Prostate gland (tissue), 2 donors: ENCODE measurements around the gene SPTBN2.

Experiments used
- POLR2A ChIP-seq: fragments of 450-650 bp; IDR thresholded peaks from one replicate; pipeline ENCODE4 v1.6.1; 2016; ENCODE audit warnings: antibody characterized with exemption, mild to moderate bottlenecking
- POLR2AphosphoS5 ChIP-seq: sonication (generic); formaldehyde crosslinking; IDR thresholded peaks from one replicate; pipeline ENCODE4 v1.6.1; 2017; ENCODE audit warnings: antibody characterized with exemption
- TF ChIP-seq, protein P1 (sequence below), 4 experiments: fragments of 200-600 bp in 2 of 4; fragments of 450-650 bp in 2 of 4; sonication (generic) in 2 of 4; IDR thresholded peaks; 1 replicate in 3 of 4; 2 replicates in 1 of 4; pipeline ENCODE4 v1.5.1; 2016 to 2019; ENCODE audit warnings: antibody characterized with exemption in 4 of 4, mild to moderate bottlenecking in 2 of 4, moderate library complexity in 2 of 4

DNA sequence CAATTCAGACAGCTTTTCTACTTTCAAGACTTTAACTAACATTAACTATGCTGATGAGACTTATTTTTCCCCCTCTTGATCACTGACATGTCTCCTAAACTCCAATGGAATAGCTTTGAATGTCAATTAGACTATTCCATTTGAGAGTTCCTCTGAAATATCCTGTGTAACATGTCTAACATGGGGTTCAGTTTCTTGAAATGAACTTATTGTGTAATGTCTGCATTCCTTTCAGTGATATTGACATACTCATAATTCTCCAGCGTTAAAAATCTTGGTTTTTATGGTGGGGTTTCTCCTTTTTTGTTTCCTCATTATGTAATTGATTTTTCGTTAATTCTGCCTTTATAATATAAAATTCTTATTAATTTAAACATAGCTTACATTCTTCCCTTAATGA, 37.7 kb upstream of the SPTBN2 start:
- TF ChIP-seq, protein P1, sequence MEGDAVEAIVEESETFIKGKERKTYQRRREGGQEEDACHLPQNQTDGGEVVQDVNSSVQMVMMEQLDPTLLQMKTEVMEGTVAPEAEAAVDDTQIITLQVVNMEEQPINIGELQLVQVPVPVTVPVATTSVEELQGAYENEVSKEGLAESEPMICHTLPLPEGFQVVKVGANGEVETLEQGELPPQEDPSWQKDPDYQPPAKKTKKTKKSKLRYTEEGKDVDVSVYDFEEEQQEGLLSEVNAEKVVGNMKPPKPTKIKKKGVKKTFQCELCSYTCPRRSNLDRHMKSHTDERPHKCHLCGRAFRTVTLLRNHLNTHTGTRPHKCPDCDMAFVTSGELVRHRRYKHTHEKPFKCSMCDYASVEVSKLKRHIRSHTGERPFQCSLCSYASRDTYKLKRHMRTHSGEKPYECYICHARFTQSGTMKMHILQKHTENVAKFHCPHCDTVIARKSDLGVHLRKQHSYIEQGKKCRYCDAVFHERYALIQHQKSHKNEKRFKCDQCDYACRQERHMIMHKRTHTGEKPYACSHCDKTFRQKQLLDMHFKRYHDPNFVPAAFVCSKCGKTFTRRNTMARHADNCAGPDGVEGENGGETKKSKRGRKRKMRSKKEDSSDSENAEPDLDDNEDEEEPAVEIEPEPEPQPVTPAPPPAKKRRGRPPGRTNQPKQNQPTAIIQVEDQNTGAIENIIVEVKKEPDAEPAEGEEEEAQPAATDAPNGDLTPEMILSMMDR (IDR thresholded peaks at IDR 0.05), result no peak
- TF ChIP-seq POLR2AphosphoS5 (no peak), POLR2A (no peak)
